ENCODE results near the gene ABCG8.
A peak's percentile ranks its signal among the peaks of the same experiment; 100 is the strongest.
"Not testable (repeated sequence)": the region's sequence is repeated elsewhere in the genome, so short reads cannot be mapped to it uniquely, and the experiment has no call there.

Gene ABCG8

DNA sequence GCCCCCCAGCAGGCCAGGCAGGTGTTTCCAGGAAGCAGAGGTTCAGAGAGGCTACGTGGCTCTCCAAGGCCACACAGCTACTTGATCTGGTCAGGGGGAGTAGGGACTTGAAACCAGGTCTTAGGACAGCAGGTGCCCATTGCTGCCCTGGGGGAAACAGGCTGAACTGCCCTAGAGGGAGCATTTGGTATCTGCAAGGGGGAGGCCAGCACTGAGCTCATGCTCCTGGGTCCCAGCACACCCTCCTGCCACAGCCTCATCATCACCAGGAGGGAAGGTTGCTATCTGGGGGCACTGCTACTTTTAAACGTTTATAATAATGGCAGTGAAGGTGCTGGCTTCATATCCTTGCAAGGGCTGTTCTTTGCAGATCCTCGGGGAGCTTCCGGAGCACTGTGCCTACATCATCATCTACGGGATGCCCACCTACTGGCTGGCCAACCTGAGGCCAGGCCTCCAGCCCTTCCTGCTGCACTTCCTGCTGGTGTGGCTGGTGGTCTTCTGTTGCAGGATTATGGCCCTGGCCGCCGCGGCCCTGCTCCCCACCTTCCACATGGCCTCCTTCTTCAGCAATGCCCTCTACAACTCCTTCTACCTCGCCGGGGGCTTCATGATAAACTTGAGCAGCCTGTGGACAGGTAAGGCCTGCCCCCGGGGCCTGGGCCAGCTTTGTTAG lies 36.1 kb downstream of the ABCG8 start:
- DNase-seq: no peak

DNA sequence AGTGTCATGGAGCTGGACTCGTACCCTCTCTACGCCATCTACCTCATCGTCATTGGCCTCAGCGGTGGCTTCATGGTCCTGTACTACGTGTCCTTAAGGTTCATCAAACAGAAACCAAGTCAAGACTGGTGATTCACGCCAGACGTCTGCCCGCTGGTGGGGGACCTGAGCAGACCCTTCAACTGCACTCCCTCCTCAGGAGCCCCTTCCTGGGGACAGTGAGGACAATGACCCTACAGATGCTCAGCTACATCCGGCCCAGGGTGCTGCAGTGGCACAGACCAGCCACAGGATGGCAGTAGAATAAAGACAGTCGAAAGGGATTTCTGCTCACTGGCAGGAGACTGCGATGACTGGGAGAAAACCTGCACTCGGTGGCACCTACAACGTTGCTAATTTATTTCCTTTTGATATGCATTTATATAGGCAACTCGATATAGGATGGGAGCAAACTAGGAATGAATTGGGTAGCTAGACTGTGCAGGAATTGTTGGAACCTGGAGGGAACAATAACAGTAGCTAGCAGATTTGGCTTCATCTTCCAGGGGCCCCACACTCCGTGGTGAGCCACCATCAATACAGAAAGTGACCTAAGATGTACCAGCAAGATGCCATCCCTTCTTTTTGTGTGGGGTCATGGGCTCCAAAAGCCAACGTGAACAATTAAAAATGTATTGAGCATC lies 39.2 kb downstream of the ABCG8 start:
- peak; percentile 80 for DNase-seq

DNA sequence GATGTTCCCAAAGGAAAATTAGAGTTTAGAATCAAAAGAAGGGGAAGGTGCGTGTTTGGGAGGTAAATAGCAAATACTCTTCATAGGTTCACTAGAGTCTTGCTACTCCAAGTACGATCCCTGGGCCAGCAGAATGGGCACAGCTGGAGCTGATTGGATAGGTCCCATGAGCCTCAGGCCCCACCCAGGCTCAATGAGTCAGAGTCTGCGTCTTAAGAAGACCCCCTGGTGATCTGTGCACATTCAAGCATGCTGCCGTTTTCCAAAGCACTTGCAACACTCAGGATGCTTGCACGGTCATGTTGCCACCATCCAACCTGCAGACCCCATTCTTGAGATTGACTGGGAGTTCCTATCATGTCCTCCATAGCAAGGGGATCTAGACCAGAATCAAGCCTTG lies 40.5 kb downstream of the ABCG8 start:
- peak; percentile 35 for DNase-seq

DNA sequence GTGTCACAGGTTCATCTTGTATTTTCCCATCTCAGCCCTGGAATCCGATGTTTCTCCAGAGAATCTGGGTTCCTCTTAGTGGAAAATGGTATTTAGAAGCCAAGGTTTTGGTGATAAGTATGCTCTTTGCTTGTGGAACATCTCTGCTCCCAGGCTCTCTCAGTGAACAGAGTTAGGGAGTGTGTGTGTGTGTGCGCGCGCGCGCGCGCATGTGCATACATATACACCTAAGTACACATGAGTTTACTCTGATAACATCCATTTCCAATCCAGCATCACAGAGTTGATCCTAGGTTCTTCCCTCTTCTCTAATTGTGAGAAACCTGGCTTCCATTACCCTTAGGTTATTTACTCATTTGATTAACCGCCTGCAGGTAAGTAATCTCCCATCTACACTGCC lies 41.7 kb downstream of the ABCG8 start:
- DNase-seq: no peak

DNA sequence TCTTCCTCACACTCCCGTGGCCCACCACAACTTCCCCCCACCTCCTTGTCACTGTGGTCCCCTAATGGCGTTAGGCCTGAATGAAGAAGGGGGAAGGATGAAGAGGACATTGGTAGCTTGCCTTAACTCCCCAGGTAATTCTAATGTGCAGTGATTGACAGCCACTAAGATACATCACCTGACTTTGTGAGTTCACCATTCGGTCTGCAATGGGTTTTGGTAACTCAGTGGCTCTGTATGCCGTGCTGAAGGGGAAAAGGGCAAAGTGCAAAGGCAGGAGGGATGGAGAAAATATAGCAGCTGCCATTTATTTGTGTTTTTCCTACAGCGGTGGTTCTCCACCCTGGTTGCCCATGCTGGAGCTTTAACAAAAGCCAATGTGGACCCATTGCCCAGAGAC lies 42.2 kb downstream of the ABCG8 start:
- DNase-seq: no peak

DNA sequence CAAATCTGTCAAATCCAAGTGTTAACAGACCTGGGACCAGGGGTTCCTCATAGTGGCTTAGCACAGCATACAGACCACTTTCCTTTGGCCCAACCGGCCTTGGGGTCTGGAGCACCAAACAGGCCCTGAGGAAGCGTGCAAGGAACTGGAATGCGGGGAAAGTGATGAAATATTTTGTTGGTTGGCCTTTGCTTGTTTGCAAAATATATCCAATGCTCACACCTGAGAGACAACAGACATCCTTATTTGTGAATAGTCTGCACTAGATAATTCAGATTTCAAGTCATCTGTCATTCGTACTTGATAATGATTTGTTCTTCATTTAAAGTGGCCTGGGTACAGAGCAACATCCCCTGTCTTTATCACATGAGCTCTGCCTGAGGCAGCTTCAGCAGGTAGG lies 43.5 kb downstream of the ABCG8 start:
- no peak for DNase-seq

DNA sequence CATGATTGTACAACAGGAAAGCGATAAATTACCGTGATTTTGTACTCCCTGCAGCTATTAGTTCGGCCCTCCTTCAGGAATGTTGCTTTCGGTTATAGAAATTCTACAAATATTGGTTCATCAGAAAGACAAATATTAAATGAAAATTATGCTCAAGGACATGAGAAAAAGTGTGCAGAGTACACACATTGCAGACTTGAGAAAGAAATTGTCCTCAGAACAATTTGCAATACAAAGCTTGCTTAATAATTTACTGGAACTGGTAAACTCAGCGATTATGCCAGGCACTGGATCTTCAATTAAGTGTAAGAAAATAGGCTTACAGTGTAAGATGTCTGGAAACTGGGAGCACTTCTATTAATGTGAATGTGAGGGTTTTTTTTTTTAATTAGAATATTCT lies 45.9 kb downstream of the ABCG8 start:
- no peak for DNase-seq

DNA sequence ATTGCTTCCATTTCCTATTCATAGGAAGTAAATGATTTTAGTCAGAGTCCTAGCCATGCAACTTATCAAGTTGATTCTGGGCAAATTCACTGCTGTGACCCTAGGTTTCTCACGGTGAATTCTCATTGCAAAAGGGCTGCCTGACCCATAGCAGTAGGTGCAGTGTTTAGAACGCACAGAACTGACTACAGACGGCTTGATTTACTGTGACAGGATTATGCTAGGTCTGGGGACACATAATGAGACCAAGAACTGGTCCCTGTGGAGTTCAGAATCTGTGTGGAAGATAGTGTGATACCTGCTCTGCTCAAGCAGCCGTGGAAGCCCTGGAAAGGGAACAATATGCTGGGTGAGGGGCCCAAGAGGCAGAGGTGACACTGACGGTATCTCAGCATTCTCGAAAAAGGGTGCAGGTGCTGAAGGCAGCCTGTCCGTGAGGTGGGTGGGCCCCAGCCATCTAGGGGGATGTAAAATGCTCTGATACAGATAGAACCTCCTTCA lies 46.4 kb downstream of the ABCG8 start:
- peak; percentile 43 for DNase-seq

DNA sequence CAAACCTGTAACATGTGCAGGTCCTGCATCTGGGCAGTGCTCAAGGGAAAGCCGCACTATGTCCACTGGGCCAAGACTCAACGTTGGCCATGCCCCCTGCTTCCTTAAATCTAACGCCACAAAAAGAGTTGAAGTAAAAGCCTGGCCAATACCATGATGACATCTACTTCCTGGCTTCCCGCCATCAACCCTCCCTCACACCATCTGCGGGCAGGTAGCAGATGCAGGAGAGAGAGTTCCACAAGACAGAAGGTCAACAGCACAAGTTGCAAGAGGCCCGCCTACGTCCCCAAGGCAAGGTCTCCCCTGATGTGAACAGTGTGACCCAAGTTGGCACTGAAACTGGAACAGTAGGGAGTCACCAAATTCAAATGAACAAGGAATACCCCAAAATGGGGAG lies 48.4 kb downstream of the ABCG8 start:
- DNase-seq: no peak

DNA sequence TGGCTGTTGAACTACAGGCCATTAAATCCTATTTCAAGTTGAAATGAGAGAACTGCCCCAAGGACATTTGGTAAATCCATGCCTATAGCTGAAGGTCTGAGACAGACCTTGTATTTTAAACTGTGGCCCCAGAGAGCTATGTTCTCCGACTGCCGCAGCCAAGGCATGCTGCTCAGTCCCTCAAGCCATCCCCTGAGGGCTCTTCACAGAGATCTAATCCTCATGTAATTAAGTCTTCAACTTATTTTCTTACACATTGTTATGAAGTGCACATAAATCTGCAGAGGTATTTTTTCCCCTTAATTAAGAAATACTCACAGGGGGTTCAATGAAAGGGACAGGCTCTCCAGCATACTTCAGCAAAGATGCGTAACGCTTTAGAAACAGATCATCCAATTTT lies 50.6 kb downstream of the ABCG8 start:
- DNase-seq: no peak

DNA sequence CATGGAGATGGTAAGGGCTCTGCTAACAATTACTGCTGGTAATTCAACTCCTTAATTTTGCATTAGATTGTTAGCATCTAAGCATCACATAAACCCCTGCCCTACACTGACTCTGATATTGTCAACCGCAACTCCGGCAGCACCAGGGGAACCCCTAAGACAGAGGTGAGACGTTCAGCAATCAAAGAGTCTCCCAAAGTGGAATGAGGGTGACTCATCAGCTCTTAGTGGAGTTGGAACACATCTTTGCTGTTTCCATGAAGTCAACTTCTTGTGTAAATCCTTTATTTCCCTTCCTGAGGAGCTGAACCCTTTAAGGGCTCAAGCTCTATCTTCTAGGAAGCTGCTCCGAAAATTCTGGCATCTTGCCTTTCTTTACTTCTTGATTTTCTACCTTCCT lies 52.1 kb downstream of the ABCG8 start:
- DNase-seq: no peak

DNA sequence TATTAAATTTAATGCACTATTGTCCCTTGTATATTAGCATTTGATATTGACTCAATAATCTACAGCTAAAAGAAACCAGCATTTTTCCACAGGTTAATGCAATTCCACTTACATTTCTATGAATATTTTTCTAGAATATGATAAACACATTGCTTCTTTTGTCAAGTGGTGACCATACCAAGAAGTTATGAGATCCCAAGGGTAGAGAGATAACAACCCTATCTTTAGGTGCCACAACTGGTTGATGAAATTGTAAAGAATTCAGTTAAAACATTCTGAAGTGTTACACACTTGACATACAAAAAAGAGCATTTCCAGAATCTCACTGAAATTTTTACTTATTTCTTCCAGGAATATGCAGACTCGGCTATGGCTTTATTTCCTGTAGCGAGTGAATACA lies 56.0 kb downstream of the ABCG8 start:
- no peak for DNase-seq

DNA sequence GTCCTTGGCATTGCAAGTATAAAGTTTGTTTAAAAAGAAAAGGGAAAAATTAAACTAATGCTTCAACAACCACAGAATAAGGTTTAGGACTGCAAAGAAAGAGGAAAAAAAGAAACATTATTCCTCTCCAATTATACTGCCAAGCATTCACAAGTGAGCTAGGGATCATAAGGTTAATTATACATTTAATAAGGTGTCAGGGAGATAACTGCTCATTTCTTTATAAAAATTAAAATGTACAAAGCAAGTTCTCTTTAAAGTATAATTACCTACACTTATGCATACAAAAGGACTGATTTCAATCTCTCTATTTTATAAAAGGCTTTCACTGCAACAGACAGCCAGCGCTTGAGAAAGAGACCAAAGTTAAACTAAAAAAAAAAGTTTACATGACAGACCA lies 58.1 kb downstream of the ABCG8 start:
- no peak for DNase-seq

DNA sequence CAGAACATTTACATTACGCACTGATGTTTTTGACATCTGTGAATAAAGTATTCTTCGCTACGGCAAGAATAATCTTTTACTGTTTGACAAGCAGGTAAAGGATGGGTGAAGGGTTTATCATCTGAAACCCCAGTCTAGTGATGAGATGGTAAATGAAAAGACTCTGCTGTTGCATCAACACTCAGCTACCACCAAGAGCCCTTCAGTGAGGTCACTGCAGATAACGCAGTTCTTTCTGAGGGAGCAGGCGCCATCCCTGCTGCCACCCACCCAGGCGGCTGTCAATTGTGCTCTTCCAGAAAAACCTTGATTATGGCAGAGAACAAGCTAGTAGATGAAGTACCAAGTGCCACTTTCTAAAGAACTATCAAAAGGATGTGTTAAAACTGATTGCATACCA lies 58.7 kb downstream of the ABCG8 start:
- DNase-seq: no peak

DNA sequence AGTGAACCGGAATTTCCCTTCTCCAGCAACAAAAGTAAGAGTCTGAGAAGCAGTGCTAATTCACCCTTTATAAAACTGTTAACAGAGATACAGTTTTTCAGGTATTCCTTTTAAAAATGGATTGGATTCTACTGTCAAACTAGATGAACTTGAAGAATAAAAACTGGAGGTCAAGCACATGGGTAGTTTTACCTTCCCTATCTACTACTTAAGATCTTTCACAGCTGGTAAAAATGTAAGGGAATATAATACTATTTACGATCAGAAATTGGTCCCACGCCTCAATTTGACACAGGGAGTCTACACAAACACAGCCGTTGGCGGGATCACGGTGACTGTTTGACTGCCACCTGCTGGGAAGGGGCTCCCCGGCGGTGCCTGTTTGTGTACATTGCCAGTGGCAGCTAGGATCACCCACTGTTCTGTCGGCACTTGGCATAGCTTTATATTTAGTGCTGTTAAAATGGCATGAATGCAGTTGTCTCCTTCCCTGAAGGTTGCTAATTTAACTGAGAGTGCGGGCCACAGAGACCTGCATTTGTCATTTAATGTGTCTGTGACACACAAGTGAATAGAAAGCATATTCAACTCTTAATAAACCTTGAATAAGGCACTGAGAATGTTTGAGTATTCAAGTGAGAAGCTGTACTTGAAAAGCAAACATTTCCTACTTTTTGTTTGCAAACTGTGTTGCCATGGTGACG lies 59.5 kb downstream of the ABCG8 start:
- DNase-seq: peak; percentile 39

DNA sequence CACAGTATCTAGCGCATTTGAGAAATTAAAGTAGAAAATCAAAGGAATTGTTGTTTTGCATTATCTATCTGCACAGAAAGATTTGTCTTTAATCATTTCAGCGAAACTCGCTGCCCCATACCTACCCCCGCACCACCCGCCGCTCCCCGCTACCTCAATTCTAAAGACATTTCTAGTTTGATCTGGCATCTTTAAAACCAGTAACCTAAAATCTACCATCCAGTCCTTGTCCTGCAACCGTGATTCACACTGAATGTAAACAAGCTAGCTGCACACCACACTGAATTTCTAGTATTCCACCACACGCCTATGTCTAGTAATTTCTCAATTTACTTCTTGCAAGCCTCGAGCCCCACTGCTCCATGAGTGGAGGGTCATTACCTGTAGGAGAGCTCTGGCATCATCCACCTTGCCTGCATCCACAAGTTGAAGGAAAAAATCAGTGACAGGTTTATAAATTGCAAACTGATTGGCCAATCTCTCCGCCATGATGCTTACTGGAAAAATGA lies 60.1 kb downstream of the ABCG8 start:
- DNase-seq: no peak

DNA sequence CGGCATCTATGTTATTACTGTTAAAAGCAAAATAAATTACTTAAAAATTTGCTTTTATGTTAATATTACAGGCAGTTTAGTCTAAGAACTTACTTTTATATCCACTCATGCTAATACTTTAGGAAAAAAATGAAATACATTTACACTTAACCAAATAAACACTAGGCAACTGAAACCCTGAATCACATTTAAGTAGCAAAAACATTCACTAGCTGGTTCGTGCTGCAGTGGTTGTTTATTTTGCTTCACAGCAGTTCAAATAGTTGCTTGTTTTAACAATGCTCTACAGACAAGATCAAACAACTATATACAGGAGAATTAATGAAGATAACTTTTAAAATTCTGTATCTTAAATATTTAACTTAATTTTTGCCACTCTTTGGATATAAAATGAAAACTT lies 60.8 kb downstream of the ABCG8 start:
- no peak for DNase-seq

DNA sequence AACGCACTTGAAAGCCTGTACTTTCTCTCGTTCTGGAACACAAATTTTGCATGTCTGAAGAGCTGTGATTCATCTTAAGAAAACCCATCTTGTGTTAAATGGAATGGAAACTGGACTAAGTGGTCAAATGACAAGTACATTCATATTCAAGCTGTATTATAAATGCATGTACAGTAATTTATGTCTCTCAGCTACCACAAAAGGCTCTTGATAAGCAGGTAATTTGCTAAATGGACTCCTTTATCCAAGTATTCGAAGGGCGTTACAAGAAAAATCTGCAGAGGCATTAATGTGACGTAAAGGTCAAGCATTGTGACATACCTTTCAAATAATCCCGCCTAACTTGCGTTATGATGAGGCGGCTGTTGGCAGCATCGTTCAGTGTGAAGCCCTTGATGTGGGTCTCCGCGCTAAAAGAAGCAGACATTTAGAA lies 66.6 kb downstream of the ABCG8 start:
- no peak for DNase-seq

DNA sequence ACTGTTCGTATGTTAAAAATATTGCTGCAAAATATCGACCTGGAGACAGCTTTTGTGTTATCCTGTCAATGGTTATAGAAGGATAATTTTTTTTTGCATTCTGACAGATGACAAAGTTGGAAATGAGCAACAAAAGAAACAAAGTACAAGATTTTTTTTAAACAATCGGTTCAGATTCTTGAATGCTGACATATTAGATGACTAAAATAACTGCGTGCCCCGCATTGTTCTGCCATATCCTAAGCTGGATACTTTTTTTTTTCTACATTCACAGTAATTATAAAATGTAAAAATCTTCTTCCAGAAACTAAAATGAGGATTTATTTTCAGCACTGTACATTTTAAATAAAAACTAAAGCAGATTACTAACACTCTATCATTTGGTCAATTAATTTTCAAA lies 67.1 kb downstream of the ABCG8 start:
- DNase-seq: no peak

DNA sequence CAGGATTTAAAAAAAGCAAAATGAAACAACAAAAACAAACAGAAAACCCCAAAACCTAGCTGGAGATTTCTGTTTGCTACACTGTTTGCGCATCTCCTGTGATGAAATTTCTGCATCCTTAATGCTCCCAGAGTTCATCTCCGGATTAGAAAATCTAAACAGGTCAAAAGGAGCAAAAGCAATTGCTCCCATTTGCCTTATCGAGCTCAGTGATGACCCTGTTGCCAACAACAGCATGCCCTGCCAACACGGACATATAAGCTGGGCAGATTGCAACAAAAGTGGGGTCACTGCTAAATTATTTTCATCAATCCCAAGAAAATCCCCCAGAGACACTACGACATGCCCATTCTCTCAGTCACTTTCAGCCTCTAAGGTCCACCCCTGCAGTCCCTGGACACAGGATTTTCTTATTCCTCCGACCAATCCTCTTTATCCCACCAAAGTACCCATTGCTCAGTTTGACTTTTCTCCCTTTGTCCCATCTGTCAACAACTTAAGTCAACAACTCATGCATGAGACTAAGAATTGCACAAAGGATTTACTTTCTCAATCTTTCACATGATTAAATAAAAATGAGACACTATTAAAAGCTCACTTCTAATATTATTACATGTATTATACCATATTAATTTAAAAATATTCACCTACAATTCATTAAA lies 67.8 kb downstream of the ABCG8 start:
- DNase-seq: no peak

DNA sequence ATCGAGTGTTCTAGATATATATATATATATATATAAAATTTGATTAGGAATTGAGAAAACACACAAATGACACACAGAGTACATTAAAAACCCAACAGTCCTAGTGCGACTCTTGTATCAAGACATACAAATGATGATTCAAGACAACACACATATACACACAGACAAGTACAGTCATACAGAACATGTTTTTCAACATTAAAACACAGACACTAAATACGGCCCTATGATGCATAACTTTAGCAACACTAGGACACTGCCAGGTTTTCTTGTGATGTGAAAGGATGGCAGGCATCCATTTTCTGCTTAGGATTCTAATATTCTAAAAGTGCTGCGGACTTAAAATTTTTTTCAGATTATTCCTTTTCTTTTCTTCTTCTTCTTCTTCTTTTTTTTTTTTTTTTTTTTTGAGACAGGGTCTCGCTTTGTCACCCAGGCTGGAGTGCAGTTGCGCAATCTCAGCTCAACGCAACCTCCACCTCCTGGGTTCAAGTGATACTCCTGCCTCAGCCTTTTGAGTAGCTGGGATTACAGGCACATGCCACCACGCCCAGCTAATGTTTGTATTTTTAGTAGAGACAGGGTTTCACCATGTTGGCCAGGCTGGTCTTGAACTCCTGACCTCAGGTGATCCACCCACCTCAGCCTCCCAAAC lies 72.5 kb downstream of the ABCG8 start:
- DNase-seq: not testable (repeated sequence)

DNA sequence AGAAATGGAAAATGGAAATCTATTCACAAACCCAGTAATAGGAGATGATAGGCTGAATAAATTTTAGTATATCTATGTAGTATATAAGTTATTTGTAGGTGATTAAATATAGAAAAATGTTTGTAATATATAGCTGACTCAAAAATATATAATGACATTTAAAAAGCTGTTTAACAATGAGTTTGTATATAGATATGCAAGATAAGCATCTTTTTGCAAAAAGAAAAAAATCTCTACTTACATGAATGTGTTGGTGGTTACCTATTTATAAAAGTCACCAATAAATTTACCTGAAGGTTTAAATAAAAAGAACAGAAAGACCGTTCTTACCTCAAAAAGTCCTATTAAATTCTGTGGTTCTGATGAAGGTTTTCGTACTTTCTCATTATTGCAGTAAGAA lies 85.7 kb downstream of the ABCG8 start:
- no peak for DNase-seq

DNA sequence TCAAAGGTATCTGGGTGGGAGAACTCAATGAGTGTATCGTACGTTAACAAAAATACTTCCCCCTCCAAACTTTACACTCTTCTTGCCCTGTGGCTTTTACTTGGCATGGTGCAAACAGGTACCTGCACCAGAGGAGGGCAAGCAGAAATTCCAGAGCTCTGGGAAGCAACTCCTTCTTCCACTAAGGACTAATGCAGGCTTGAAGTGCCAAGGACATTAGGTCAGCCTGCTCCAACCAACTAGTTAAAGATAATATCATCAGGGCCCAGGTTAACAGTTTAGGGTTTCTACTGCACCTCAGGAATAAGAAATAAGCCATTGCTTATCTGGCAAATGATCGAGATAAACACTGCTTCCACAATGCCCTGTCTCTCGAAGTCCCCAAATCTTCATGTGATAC lies 86.7 kb downstream of the ABCG8 start:
- no peak for DNase-seq
